Measurements from ENCODE around the gene LSM7.

Gene LSM7

DNA sequence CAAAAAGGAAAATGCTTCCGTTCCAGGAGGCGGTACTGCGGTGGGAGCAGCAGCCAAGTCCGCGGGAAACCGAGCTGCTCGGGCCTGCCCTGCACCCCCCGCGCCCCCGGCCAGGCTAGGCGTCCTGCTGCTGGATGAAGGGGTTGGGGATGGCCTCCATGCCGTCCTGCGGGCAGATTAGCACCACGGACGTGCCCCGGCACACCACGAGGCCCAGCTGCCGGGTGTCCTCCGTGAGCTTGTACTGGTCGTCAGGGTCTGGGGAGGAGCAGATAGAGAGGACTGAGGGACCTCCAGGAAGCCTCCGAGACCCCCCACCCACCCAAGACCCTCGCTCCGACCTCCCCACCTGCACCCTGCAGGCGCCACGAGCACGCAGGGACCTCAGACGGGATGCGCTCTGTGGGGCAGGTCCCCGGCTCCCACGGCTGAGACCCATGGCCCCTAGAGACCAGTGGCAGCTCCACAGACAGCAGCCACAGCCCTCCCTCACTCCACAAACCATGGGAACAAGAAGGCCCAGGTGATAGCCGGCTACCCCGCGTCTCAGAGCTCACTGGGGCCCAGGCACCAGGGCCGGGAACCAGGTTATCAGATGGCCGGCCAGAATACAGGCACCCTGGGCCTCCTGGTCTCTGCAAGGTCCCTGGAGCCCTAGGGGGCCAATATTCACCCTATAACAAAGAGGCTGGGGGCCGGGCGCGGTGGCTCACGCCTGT is 6.7 kb downstream of the LSM7 start:
- DNase-seq, result no peak

DNA sequence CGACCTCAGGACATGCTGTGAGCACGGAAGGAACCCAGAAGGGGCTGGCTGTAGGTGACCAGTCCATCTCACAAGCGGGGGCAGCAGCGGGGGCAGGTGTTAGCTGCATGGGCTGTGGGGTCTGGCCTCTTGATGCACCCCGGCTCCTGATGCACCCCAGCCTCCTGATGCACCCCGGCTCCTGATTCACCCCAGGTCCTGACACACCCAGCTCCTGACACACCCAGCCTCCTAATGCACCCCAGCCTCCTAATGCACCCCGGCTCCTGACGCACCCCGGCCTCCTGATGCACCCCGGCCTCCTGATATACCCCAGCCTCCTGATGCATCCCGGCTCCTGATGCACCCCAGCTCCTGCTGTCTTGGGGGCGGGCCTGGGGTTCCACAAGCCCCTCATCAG is 7.4 kb downstream of the LSM7 start:
- no peak for DNase-seq

DNA sequence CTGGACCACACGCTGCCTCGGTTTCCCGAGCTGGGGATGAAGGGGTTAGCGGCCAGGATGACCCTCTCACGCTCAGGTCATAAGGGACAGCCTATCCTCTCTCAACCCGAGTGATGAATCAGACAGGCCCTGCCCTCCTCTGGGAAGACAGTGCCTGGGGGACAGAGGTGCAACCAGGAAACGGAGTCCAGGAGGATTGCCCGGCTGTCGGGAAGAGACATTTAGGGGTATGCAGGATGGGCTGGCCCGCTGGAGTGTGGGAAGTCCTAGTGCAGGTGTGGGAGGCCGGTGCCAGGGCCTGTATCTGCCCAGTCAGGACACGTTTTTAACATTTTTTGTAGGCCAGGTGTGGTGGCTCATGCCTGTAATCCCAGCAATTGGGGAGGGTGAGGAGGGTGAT is 8.3 kb downstream of the LSM7 start:
- DNase-seq, result no peak

DNA sequence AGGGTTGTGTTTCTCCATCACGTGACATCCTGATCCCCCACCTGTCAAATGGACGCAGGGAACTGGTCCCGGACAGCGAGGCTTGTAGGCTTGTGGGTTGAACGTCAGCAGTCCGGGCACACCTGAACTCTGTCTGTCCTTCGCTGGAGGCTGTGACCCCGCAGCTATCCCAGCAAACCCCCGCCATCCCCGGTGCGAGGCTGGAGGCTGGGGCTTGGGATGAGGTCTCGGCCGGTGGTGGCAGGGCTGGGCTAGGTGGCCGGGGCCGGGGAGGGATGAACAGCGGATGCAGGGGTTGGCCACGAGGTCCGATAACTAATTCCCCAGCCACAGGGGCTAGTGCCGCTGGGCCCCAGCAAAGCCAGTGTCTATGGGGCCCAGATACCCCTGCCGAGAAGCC is 8.8 kb downstream of the LSM7 start:
- no peak for DNase-seq

DNA sequence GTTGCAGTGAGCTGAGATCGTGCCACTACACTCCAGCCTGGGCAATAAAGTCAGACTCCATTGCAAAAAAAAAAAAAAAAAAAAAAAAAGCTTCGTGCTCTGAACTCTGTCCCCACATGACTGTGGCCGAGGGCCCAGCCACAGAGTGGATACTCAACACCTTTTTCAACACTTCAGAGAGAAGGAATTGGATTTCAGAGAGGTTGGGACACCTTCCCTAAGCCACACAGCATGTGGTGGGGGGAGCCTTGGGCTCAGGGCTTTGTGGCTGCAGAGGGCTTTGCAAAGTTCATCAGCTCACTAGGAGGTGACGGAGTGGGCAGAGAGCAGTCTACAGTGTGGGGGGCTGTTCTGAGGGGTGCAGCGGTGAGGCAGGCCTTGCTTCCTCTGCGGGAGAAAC is 9.5 kb downstream of the LSM7 start:
- DNase-seq, result no peak

DNA sequence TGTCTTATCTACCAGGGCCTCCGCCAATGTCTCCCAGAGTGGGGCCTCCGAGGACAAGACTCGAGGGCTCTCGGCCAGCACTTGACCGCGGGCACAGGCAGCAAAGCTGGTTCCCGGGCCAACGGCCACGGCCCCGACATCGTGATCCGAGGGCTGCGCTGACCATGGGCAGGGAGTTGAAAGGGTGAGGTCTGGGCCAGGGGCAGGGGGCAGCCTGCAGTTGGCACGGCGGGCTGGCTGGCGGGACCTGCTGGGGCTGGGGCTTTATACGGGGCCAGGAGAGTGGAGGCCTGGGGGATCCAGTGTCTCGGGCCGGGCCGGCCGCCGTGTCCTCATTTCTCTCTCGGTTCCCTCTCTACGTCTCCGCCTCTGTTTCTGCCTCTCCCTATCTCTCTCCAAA is 10.6 kb downstream of the LSM7 start:
- no peak for DNase-seq

DNA sequence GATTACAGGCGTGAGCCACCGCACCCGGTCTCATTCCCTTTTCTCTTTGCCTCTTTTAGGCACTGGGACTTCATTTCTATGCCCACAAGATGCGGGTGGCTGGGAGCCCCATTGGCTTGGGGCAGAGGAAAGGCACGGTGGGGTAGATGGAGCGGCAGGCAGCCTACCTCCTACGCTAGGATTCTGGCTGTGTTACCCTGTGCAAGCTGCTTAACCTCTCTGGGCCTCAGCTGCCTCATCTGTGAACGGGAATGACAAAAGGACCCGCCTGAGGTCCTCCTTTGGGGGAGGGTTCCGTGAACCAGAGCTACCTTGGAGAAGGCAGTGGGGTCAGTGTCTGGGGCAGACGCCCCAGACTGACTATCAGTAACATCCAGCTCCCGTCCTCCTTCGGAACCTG is 11.1 kb downstream of the LSM7 start:
- DNase-seq, result no peak

DNA sequence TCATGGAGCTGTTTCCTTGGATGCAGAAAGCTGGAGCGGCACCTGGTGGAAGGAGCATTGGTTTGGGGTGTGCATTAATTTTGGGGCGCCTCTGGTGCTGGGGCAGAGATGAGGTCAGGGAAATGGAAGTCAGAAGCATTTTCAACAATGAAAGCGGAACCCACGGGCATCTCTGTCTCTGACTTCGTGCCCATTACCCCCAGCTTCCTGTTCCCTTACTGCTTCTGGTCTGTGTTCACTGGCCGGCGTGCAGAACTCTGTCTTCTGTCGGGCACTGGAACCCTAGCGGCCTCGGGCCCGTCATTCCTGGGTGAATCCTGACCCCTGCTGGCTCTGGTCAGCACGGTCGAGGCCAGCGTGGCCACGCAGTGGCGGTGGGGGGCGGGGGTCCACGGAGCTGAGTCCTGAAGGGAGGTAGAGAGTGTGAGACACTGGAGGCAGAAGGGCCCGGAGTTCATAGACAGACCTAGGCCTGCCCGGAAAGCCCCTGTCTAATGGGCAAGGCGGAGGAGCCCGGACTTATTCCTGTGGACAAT is 12.5 kb downstream of the LSM7 start:
- DNase-seq, result peak; percentile 59 to 64

DNA sequence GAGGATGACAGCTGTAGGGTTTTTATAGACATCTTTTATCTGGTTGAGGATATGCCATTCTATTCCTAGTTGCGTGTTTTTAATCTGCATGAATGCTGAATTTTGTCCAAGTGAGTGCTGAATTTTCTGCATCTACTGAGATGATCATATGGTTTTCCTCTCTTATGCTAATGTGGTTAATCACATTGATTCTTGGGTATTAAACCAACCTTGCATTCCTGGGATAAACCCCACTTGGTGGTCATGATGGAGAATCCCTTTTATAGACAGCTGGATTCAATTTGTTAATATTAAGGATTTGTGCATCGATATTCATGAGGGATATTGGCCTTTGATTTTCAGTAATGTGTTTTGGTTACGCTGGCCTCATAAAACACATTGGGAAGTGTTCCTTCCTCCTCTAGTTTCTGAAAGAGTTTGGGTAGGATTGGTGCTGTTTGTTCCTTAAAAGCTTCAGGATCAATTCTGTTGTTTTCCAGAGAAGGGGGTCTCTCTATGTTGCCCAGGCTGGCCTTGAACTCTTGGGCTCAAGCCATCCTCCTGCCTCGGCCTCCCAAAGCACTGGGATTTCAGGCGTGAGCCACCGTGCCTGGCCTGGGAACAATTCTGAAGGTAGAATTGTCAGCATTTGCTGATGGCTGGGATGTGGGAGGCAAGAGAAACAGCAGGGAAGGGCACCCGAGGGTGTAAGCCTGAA is 13.1 kb downstream of the LSM7 start:
- no peak for DNase-seq

DNA sequence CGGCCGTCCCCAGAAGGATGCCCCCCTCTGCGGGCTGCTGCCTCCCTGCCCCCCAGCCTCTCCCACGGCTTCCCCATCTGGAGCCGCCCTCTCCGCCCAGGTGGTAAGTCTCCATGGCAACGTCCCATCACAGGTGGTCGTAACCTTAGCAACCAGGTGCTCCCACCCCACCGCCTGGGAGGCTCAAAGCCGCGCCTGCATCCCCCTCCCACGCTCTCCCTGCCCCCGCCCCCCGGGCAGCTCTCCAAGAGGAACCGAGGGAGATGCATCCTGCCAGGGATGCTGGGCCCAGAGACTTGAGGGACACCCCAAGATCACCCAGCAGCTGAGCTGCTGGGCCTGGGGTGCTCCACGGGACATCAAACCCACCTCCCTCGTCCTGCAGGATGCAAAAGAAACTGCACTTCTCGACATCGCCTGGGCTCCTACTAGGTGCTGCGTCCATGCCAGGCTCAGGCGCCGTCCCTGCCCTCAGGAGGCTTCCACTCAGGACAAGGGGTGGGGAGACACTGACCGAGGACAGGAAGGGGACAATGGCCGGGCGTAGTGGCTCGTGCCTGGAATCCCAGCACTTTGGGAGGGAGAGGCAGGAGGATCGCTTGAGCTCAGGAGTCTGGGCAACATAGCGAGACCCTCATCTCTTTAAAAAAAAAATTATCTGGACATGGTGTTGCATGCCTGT is 15.4 kb downstream of the LSM7 start:
- no peak for DNase-seq

DNA sequence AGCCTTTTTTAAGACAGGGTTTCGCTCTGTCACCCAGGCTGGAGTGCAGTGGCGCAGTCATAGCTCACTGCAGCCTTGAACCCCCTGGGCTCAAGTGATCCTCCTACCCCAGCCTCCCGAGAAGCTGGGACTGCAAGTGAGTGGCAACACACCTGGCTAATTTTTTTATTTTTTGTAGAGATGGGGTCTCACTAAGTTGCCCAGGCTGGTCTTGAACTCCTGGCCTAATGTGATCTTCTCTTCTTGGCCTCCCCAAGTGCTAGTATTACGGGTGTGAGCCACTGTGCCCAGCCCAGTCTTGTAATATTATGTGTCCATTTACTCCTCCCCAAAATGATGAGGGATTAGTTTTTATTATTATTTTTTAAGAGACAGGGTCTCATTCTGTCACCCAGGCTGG is 17.3 kb downstream of the LSM7 start:
- DNase-seq, result no peak

DNA sequence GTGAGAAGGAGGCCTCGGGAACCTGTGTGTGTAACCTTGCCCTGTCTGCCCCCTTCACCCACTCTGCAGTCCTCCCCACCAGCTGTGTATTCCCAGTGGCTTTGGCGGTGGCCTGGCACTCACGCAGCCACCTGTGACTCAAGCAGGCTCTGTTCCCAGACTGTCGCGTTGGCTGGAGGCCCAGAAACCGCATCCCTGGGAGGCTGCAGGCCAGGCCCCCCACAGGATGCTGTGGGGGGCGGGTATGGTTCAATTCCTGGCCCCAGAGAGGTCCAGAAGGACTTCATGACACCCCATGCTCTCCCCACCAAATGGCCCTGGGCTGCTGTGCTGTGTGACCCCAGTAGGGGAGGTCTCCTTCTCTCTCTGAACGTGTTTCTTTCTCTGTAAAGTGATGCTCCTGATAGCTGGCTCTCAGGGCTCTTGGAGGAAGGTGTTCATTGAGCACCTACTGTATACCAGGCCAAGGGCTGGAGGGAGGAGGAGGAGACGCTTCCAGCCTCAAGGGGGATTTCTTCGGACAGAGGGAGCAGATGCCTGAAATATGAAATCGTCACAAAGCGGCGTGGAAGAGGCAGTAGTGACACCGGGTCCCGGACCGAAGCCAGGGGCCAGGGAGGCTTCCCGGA is 18.5 kb downstream of the LSM7 start:
- DNase-seq, result no peak

DNA sequence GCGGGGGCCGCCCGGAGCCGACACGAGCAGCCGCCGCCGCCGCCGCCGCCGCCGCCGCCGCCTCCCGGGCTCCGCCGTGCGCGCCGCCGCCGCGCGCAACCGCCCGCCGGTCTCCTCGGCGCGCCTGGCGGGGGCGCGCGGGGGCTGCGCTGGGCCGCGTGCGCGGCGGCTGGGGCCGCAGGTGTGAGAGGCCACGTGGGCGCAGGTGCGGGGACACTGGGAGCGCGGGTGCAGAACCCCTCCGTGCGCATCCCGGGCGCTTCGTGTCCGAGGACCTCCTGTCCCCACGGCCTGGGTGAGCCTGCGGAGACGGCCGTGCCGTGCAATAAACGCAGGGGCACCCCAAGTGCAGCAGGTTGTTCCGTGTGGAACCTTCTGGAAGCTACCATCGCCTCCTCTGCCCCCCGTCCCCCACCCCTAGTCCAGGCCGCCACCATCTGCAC is 20.3 kb downstream of the LSM7 start, which contains the start of gene LINGO3:
LINGO3 (minus strand) TSS at position 41 of the 443 bp plus-strand sequence. CDS start 16,378 bp downstream, outside the sequence.
- no peak for DNase-seq

DNA sequence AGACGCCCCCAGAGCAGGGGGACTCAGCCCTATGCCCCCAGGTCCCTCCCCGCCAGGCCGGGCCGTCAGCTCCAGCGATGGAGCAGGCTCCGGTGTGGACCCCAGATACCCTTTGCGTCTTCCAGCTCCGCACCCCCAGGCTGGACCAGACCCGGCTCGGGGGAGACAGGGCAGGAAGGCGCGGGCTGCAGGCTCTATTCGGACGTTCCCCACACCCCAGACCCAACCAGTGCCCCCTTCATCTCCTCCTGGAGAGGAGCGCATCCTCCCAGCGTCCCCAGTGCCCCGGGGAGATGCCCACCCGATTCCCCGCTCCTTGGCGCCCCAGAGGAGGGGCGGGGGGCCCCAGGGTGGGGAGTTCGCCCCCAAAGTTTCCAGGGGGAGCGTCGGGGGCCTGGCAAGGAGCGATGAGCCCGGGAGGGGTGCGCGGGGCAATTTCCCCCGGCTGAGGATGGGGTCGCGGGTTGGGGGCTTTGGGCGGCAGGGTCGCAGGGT is 20.8 kb downstream of the LSM7 start:
- no peak for DNase-seq

DNA sequence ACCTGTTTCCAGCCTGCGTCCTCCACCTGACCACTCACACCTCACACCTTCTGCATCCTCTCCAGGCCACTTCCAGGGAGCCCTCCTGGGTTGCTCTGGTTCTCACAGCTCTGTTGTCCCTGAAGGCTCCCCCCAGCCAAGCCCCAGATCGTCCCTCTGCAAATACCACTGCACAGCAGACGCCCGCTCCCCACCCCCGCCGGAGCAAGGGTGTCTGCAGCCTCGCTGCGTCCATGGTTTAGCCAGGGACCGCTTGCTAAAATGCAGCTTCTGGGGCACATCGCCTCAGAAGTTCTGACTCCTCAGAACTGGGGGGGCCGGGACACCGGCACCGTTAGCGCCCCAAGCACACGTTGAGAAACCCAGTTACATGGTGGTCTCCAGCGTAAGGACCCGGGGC is 21.4 kb downstream of the LSM7 start:
- no peak for DNase-seq

DNA sequence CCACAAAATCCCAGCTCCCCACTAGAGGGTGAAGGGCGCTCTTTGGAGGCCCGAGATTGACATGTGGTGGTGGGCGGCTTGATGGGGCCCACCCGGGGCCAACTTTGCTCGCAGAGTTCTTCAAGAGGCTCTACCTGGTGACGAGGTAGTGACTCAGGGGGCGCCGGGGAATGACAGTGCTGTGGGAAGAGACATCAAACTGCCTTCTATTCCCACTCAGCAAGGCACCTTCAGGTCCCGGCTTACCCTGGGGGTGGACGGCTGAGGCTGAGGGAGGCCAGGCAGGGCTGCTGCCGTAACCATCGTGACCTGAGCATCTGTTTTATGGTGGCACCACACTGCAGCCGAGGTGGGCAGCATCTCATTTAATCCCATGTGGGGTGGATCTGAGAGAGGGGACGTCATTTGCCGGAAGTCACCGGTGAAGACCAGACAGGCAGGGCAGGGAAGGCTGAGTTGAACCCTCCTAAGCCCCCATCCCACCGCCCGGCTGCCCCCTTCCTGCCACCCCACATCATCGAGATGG is 22.0 kb downstream of the LSM7 start:
- DNase-seq, result no peak

DNA sequence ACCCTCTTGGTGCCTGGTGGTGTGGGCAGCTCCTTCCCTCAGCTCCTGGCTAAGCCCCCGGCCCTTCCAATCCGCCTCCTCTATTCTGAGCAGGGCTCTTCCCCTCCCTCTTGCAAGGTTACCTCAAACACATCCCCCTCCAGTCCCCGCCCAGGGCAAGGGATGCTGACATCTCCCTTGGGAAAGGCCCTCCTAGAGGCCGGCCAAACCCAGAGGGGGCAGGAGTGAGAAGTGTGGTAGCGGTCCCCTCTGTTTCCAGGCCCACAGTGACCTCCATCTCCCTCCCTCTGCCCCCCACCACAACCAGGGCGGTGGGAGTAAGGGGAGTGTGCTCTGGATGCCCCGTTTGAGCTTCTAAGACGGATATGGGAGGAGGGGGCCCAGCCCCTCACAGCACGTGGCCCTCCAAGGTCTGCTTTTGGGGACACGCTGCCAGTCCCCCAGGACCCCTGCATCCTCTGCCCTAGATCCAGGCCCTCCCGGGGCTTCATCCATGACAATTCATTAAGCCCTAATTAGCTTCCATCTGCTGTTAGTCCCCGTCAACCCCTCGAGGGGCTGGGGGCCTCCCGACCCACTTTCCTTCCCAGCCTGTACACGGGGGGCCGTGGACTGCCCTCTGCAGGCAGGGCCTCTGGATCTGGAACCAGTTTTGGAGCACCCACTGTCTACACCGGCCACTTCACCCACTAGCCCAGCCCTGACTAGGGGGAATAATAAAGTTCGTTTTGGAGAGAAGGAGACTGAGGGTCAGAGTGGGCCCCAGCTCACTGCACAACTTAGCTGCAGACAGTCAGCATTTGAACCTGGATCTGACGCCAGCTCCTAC is 22.7 kb downstream of the LSM7 start:
- no peak for DNase-seq

DNA sequence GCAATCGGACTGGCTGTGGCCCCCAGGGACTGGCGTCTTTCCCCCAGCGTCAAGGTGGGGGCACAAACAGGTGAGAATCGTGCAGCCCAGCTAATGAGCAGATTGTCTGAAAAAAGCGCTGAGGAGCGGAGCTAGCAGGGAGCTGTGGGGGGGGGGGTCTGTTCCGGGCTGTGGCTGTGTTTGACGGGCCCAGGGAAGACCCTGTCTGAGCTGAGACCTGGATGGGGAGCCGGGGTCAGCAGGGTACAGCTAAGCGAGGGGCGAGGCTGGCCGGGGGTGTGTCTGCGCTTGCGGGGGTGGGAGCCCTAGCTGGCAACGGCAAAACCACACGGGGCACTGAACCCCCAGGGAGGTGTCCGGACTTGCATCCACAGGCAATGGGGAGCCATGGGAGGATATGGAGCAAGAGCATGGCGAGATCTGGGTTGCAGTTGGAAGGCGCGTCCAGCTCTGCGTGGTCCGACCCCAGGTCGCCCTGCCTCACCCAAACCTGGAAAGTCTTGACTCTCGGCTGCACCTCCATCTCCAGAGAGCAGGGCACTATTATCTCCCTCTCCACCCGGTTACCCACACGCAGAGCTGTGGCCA is 25.1 kb downstream of the LSM7 start:
- DNase-seq, result no peak

DNA sequence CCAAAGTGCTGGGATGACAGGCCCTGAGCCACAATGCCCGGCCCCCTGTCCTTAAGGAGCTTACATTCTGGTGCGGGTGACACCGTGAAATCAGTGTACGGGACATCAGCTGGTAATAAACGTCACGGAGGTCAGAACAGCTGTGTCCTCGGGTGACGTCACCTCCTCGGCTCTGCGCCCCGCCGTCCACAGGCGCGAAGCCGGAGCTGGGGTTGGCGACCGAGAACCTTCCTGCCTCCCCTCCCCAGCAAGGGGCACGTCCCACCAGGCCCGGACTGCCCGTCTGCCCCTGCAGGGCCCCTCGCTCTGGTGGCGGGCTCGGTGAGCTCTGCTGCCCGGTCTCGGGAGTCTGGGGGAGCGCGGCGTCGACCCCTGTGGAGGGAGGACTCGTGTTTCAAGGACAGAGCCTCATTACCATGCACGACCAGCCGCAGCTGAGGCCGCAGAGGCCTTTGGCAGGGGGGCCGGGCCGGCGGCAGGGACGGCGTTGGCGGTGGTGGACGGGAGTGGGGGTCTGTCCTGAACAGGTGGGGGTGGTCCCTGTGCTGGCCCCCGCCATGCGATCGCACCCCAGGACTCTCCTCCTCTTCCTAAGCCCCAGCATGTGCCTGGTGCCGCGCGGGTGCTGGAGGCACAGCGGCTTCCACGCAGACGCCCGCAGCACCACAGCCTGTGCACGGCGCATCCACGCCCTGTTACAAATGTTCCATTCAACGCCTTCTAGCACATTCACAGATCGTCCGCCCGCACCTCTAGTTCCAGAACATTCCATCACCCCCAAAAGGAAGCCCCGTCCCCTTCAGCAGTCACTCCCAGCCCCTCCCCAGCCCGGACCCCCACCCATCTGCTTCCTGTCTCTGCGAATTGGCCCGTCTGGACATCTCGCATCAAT is 25.8 kb downstream of the LSM7 start:
- no peak for DNase-seq

DNA sequence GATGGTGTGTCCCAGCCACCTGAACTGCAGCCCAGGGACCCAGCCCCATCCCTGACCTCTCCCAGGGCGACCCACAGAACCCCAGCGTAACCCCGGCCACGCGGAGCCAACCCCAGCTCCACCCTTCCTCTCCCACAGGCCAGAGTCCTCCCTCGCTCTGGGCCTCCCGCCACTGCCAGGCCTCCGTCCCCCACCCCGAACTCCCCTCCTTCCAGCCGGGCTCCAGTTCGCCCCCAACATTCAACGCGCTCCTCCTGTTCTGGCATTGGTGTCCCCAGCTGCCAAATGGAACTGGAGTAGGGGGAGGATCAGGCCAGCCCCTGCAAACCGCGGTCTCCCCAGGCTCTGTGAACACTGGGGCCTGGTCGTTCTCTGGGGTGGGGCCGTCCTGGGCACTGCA is 27.9 kb downstream of the LSM7 start:
- no peak for DNase-seq
